GM12878 (cell line): ENCODE data around the gene PRKCE. TPM values are rescaled to one million over a fixed set of nuclear protein-coding genes. Genes with fewer than 3 reads are reported as not detected.

Experiments used
- ATAC-seq: fragments of 200-7000 bp; cut with Tn5 transposase; 3 replicates; pipeline ENCODE4 v1.9.1; 2020; ENCODE audit warnings: mild to moderate bottlenecking, moderate library complexity
- BruUV-seq: library from RNA; stranded (reverse); fragments of 400-500 nt; replicated peaks from 2 replicates; lab custom pipeline; 2021; lab: Mats Ljungman, UMichigan
- CTCF ChIA-PET: fragments of 300-600 bp; sonication (Branson Sonifier 250); formaldehyde crosslinking; extraction: SDS; loops from one replicate; lab custom pipeline; 2021; ENCODE audit warnings: inconsistent platforms; lab: Yijun Ruan, JAX
- POLR2A ChIA-PET: fragments of 350-600 bp; formaldehyde crosslinking; extraction: SDS; loops from one replicate; lab custom pipeline; 2021; ENCODE audit warnings: inconsistent platforms; lab: Charles Lee
- RAD21 ChIA-PET: fragments of 300-600 bp; sonication (Branson Sonifier 250); formaldehyde crosslinking; loops from one replicate; lab custom pipeline; 2023; ENCODE audit warnings: antibody characterized with exemption; ENCODE audit not compliant: unreplicated experiment; lab: Charles Lee
- SMC1A ChIA-PET: fragments of 300-600 bp; sonication (Branson Sonifier 250); formaldehyde crosslinking; loops from one replicate; lab custom pipeline; 2023; ENCODE audit not compliant: unreplicated experiment, uncharacterized antibody; lab: Charles Lee
- DNase-seq: peaks from one replicate; pipeline ENCODE4 v3.0.0-alpha.2; 2011; ENCODE audit warnings: low read depth, low spot score
- FAIRE-seq: peaks from 3 replicates; lab custom pipeline; 2011; peaks lifted over from hg19 to GRCh38; lab: Jason Lieb, UNC
- H2AFZ ChIP-seq: 2 replicates; pipeline ENCODE4 v1.6.0; 2011; ENCODE audit warnings: low read depth, low read length, control low read depth; ENCODE audit not compliant: control insufficient read depth
- H3K27ac ChIP-seq: 2 replicates; pipeline ENCODE4 v1.5.1; 2011; ENCODE audit warnings: control low read depth; ENCODE audit not compliant: control insufficient read depth, insufficient read depth
- H3K27me3 ChIP-seq, 2 experiments: replicated peaks in 1 of 2; 2 replicates each; pipeline versions ENCODE4 v1.6.0 to v1.6.1; 2011; ENCODE audit warnings: low read length in 1 of 2; ENCODE audit not compliant: control insufficient read depth in 2 of 2, insufficient read depth in 2 of 2
- H3K36me3 ChIP-seq, 2 experiments: 2 replicates each; pipeline ENCODE4 v1.5.1; 2011; ENCODE audit warnings: low read length in 1 of 2; ENCODE audit not compliant: control insufficient read depth in 2 of 2, insufficient read depth in 2 of 2
- H3K4me1 ChIP-seq: 2 replicates; pipeline ENCODE4 v1.6.1; 2011; ENCODE audit warnings: mild to moderate bottlenecking, low read length, moderate library complexity, mixed read lengths; ENCODE audit not compliant: control insufficient read depth, insufficient read depth
- H3K4me2 ChIP-seq: 2 replicates; pipeline ENCODE4 v1.6.0; 2011; ENCODE audit warnings: control low read depth; ENCODE audit not compliant: control insufficient read depth, insufficient read depth
- H3K4me3 ChIP-seq: fragments of 200-600 bp; sonication (generic); 2 replicates; pipeline ENCODE4 v1.5.1; 2016
- H3K79me2 ChIP-seq: 2 replicates; pipeline ENCODE4 v1.6.0; 2011; ENCODE audit warnings: low read length; ENCODE audit not compliant: control insufficient read depth, insufficient read depth
- H3K9ac ChIP-seq: 2 replicates; pipeline ENCODE4 v1.8.0; 2011; ENCODE audit warnings: low read length, control low read depth, mixed read lengths; ENCODE audit not compliant: control insufficient read depth, insufficient read depth
- H3K9me3 ChIP-seq: replicated peaks from 3 replicates; pipeline ENCODE4 v1.5.1; 2011; ENCODE audit warnings: mild to moderate bottlenecking, low read length; ENCODE audit not compliant: control insufficient read depth, insufficient read depth
- H4K20me1 ChIP-seq: 2 replicates; pipeline ENCODE4 v1.6.0; 2011; ENCODE audit not compliant: control insufficient read depth, insufficient read depth
- ASH2L ChIP-seq: fragments of 300-600, 200-600 bp; sonication (generic); IDR thresholded peaks from 2 replicates; pipeline ENCODE4 v1.6.1; 2017; ENCODE audit warnings: low read depth, mild to moderate bottlenecking, borderline replicate concordance
- CTCF ChIP-seq, 3 experiments: IDR thresholded peaks in 2 of 3; conservative IDR thresholded peaks in 1 of 3; 2 replicates each; pipeline ENCODE4 v1.5.1; 2011; ENCODE audit warnings: low read depth in 3 of 3, low read length in 3 of 3, mild to moderate bottlenecking in 3 of 3, control low read depth in 2 of 3, moderate library complexity in 2 of 3, inconsistent platforms in 1 of 3, mixed read lengths in 1 of 3; ENCODE audit not compliant: control insufficient read depth in 2 of 3, insufficient read depth in 1 of 3; ENCODE audit errors: extremely low read depth in 1 of 3
- NFXL1 ChIP-seq: fragments of 450-650 bp; IDR thresholded peaks from 2 replicates; pipeline ENCODE4 v1.6.1; 2017; ENCODE audit warnings: antibody characterized with exemption, mild to moderate bottlenecking, borderline replicate concordance
- POU2F2 ChIP-seq: IDR thresholded peaks from 3 replicates; pipeline ENCODE4 v1.6.1; 2011; ENCODE audit warnings: low read depth, mild to moderate bottlenecking, low read length, borderline replicate concordance
- TCF7 ChIP-seq: IDR thresholded peaks from 2 replicates; pipeline ENCODE4 v1.6.1; 2014; ENCODE audit warnings: antibody characterized with exemption, borderline replicate concordance
- ZBTB11 ChIP-seq: fragments of 450-650 bp; formaldehyde crosslinking; IDR thresholded peaks from 2 replicates; pipeline ENCODE4 v1.5.0; 2022; ENCODE audit warnings: mild to moderate bottlenecking, missing genetic modification characterization
- WGBS: methylation state at CpG from one replicate; pipeline ENCODE4 v1.1.6; 2016; ENCODE audit warnings: low lambda C conversion rate; ENCODE audit not compliant: insufficient replicate concordance, insufficient coverage; ENCODE audit errors: missing lambda C conversion rate; 5-methylcytosine and 5-hydroxymethylcytosine counted together
- in situ Hi-C: fragments of 300-500 bp; cut with MboI; formaldehyde crosslinking; loops from 9 replicates; pipeline ENCODE4 v1.14.3; 2018; ENCODE audit warnings: mixed read lengths
- intact Hi-C: fragments of 100-400 bp; cut with micrococcal nuclease; formaldehyde crosslinking; loops from one replicate; pipeline ENCODE4 v1.14.2; 2022; ENCODE audit not compliant: unreplicated experiment
- polyA plus RNA-seq, 11 experiments: library from polyadenylated mRNA; depleted of rRNA in 4 of 11; unstranded in 6 of 11; stranded (reverse) in 5 of 11; fragments of >200 nt; fragmentation: Nextera tagmentation in 4 of 11; fragmentation: Illumina TruSeq in 1 of 11; extraction: Ambion mirVana in 4 of 11; extraction: Trizol in 1 of 11; gene quantifications; 1 replicate in 1 of 11; 2 replicates in 10 of 11; pipeline versions ENCODE4 v1.2.1 to v1.2.3, GENCODE V29; 2011 to 2016; ENCODE audit warnings: inconsistent platforms in 2 of 11, missing spikeins in 2 of 11, low read depth in 1 of 11
- total RNA-seq, 4 experiments: library from RNA; depleted of rRNA in 3 of 4; stranded (reverse); fragments of >200 nt in 3 of 4; fragmentation: Illumina TruSeq in 1 of 4; extraction: Trizol in 1 of 4; gene quantifications; 2 replicates each; pipeline versions ENCODE4 v1.2.1 to v1.2.3, GENCODE V29; 2013 to 2021
- TF ChIP-seq, protein P1 (sequence below): IDR thresholded peaks from 2 replicates; pipeline ENCODE4 v1.6.1; 2012; ENCODE audit warnings: improper control_type of control experiment, low read depth, low read length; ENCODE audit not compliant: insufficient replicate concordance

PRKCE gene
- total and polyA plus RNA-seq, 10 of the 15 experiments (the other 5 are each of a cell fraction or from before 2014, with no cell fraction given), result 2.6 to 28.2 (median 11.3) TPM

DNA sequence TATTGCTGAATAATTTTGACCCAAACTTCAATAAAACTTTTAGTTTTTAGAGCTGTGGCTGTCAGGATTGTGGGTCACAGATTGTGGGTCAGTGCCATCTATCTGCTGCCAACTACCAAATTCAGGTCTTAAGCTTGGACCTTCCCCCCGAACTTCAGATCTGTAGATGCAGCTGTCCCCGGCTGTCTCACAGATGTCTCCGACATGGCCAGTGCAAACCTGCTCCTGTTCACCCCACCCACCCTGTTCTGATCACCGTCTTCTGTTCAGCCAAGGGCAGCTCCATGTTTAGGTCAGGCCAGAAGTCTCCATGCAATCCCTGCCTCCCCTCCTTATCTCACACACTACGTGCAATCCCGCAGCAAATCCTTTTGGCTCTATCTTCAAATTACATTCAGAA, 175.0 kb downstream of the PRKCE start:
- H3K9me3 ChIP-seq, result peaks cover 7% of the 10 kb centered on the region
- ChIA-PET CTCF (interaction anchor here (1.1 to 1.6 kb wide), 2 partner anchors 47 to 184 kb away, joined by 3 read pairs; no protein-coding TSS in a partner anchor), POLR2A (no interaction called here), SMC1A (interaction anchor here (0.7 to 1.4 kb wide), 5 partner anchors 11 to 98 kb away, joined by 3 to 4 read pairs (median 3); no protein-coding TSS in a partner anchor), RAD21 (interaction anchor here (1.6 kb wide), 1 partner anchor 142 kb away, joined by 4 read pairs; no protein-coding TSS in a partner anchor)
- ATAC-seq, result no peak
- no peaks in the 10 kb centered on the region for H4K20me1 ChIP-seq
- no peak overlapping the region for H2AFZ ChIP-seq
- no peaks in the 10 kb centered on the region for H3K79me2 ChIP-seq
- TF ChIP-seq ZBTB11 (CRISPR knock-in tag) (no peak), NFXL1 (no peak), ASH2L (no peak), CTCF (IDR thresholded peaks at IDR 0.05 in 2 of 3, conservative IDR thresholded peaks at IDR 0.05 in 1 of 3; ENCODE audit: control insufficient read depth in 2 of 3, extremely low read depth in 1 of 3, insufficient read depth in 1 of 3, low read depth in 3 of 3, low read length in 3 of 3) (no peak), POU2F2 (no peak), TCF7 (no peak)
- TF ChIP-seq, protein P1, sequence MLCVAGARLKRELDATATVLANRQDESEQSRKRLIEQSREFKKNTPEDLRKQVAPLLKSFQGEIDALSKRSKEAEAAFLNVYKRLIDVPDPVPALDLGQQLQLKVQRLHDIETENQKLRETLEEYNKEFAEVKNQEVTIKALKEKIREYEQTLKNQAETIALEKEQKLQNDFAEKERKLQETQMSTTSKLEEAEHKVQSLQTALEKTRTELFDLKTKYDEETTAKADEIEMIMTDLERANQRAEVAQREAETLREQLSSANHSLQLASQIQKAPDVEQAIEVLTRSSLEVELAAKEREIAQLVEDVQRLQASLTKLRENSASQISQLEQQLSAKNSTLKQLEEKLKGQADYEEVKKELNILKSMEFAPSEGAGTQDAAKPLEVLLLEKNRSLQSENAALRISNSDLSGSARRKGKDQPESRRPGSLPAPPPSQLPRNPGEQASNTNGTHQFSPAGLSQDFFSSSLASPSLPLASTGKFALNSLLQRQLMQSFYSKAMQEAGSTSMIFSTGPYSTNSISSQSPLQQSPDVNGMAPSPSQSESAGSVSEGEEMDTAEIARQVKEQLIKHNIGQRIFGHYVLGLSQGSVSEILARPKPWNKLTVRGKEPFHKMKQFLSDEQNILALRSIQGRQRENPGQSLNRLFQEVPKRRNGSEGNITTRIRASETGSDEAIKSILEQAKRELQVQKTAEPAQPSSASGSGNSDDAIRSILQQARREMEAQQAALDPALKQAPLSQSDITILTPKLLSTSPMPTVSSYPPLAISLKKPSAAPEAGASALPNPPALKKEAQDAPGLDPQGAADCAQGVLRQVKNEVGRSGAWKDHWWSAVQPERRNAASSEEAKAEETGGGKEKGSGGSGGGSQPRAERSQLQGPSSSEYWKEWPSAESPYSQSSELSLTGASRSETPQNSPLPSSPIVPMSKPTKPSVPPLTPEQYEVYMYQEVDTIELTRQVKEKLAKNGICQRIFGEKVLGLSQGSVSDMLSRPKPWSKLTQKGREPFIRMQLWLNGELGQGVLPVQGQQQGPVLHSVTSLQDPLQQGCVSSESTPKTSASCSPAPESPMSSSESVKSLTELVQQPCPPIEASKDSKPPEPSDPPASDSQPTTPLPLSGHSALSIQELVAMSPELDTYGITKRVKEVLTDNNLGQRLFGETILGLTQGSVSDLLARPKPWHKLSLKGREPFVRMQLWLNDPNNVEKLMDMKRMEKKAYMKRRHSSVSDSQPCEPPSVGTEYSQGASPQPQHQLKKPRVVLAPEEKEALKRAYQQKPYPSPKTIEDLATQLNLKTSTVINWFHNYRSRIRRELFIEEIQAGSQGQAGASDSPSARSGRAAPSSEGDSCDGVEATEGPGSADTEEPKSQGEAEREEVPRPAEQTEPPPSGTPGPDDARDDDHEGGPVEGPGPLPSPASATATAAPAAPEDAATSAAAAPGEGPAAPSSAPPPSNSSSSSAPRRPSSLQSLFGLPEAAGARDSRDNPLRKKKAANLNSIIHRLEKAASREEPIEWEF, result no peak
- no peaks in the 10 kb centered on the region for H3K27me3 ChIP-seq
- no peak for DNase-seq
- no peak overlapping the region for H3K27ac ChIP-seq
- FAIRE-seq, result no peak
- 82% methylated on average over 6 of the region's 6 CpGs for WGBS
- no peaks in the 10 kb centered on the region for H3K4me1 ChIP-seq
- intact Hi-C loops (no loop called here), in situ Hi-C loops (no loop called here)
- no peaks in the 10 kb centered on the region; a peak in 2 of 4 replicates for H3K36me3 ChIP-seq
- H3K4me2 ChIP-seq, result no peak overlapping the region
- no peak overlapping the region for H3K9ac ChIP-seq
- H3K4me3 ChIP-seq, result no peak overlapping the region
- BruUV-seq, result no TSS peak
